Measurements from ENCODE around the gene AMY2A.
"Not testable (repeated sequence)": the region's sequence is repeated elsewhere in the genome, so short reads cannot be mapped to it uniquely, and the experiment has no call there.

The AMY2A gene

DNA sequence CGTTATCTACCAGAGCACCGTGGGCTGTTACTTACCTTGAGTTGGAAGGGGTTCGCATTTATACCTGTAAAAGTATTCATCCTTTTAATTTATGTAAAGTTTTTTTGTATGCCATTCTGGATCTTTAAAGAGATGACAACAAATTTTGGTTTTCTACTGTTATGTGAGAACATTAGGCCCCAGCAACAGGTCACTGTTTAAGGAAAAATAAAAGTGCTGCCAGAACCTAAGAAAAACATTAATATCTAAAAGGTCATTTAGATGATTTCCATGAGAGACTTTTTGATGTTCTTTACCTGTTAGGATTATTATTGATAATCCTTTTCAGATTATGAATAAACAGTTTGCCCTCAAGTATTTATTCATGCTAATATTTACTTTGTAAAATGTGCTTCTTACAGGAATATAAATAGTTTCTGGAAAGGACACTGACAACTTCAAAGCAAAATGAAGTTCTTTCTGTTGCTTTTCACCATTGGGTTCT, at the start of gene AMY2A:
Gene AMY2A, plus strand, starts transcription at position 434 of the 484 bp plus-strand sequence. Its CDS starts 14 bp downstream, at position 448.
- DNase-seq, result not testable (repeated sequence)

DNA sequence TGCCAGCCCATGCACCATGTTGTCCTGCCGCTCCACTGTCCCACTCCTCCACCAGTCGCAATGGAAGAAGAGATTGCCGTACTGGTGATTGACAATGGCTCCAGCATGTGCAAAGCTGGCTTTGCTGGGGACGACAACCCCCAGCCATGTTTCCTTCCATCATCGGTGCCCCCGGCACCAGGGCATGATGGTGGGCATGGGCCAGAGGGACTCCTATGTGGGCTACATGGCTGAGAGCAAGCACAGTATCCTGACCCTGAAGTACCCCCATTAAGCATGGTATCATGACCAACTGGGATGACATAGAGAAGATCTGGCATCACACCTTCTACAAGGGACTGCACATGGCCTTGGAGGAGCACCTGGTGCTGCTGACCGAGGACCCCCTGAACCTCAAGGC, 47.7 kb upstream of the AMY2A start:
- no peak for DNase-seq

GRCh38 chr1:103571289-103571688, 45.9 kb upstream of the AMY2A start, which contains the start of gene AMY2B:
TSS of gene AMY2B (plus strand) at chr1:103571589. CDS start at chr1:103571603, 14 bp downstream.
- not testable (repeated sequence) for DNase-seq

- no peak for DNase-seq
These were observed 41.2 kb upstream of the AMY2A start for GRCh38 chr1:103576065-103576464.

DNA sequence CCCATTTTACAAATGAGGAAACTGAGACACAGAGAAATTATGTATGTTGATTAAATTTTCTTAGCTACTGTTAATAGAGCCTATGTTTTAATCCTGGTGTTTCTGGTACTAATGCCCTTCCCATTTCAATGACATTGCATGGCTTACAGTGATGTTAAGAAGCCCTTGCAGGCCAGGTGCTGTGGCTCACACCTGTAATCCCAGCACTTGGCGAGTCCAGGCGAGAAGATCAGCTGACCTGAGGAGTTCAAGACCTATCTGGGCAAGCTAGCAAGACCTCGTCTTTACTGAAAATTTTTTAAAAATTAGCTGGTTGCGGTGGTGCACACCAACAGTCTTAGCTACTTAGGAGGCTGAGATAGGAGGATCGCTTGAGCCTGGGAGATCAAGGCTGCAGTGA, 40.4 kb upstream of the AMY2A start:
- DNase-seq, result not testable (repeated sequence)

DNA sequence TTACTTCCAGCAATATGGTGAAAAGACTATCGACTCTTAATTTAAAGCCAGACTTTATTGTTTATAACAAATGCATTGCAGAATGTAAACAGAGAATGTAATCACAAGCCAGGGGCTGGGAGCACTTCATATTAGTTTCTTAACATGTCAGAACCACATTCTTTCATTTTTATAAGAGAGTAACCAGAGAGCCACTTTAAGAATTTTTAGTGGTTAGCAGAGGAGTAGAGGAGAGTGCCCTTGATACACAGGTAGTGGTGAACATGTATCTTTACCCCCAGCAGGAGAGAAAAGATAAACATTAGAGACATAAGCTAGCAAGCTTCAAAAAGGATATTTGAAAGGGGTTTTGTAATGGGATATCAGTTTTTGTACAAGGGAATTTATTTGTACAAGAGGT, 34.8 kb upstream of the AMY2A start:
- DNase-seq, result no peak

DNA sequence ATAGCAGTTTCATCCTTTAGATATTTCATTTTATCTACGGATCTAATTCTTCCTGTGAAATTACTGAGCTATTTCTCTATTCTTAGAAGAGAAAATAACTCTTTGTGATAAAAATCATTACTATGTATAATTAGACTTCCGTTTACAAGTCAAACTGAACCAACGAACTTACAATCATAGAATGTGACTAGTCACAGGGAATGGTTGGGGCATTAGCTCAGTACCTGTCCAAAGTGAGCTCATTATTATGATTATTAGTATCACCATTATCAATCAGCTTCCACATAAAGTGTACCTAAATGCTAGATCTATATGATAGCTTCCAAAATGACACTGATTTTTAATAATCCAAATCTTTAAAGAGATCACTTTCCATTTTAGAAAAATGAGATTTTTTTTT, 33.3 kb upstream of the AMY2A start:
- DNase-seq, result no peak

DNA sequence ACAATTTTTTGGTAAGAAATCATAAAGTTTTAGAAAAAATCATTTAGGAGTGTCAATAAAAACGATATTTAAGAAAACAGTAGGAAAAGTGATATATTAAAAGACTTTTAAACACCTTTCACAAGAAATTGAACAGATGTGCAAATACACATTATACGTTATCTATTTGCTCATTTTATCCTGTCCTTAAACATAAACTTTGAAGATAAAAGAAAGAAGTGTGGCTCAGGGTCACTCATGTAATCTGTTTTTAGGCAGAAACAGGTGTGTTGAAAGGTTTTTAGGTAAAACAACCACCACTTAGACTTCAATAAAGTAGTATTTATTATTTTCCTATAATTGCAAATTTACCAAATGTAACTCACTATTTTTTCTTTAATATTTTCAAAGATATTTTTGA, 32.7 kb upstream of the AMY2A start:
- no peak for DNase-seq

DNA sequence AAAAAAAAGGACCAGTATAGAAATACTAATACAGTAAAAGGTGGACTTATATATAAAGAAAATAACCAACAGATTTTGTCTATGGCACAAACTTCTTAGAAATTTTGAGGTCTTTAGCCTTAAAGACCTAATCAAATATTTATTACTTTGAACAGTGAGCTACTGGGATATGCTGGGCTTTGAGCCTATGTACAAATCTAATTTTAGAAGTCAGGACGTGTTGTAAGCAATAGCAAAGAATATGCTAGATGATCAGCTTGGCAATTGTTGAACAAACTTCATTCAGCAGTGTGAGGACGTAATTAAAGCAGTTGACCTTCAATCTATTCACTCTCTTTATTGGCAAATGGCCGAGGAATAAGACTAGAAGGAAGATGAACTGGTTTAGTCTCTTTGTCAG, 14.5 kb upstream of the AMY2A start:
- DNase-seq, result not testable (repeated sequence)

DNA sequence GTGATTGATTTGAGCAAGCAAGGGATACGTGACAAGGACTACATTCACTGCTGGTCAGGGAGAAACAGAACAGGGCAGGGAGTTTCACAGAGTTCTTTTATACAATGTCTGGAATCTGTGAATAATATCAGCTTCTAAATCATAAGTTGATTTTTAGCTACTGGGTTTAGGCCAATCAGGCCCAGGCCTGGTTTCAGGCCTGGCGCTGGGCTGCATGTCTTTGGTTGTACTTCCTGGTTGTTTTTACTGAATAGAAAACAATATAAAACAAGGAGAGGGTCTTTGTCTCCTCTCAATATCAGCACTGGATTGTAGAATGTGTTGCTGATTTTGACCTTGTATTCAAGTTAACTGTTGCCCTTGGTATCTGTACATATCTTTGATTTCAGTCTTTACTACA, 865 bp upstream of the AMY2A start:
- DNase-seq, result no peak

- not testable (repeated sequence) for DNase-seq
These were observed 10.2 kb downstream of the AMY2A start for GRCh38 chr1:103627436-103627835.

GRCh38 chr1:103641194-103641593, 24.0 kb downstream of the AMY2A start:
- not testable (repeated sequence) for DNase-seq

DNA sequence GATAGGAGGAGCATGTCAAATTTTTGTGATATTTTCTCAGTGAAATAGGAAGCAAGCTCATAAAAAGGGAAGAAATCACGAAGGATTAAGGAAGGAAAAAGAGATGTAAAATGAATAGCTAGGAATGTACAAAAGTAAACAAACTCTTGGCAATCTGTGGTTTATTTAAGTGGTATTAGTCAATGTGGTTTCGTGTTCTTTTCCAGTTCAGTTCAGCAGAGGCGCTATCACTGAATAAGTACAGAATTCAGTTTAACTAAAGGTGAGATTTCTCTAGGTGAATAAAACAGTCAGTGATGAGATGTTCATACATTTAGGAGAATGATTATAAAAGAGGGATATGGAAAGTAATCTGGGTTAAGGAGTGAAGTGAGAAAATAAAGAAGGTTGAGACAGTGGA, 26.7 kb downstream of the AMY2A start:
- not testable (repeated sequence) for DNase-seq

DNA sequence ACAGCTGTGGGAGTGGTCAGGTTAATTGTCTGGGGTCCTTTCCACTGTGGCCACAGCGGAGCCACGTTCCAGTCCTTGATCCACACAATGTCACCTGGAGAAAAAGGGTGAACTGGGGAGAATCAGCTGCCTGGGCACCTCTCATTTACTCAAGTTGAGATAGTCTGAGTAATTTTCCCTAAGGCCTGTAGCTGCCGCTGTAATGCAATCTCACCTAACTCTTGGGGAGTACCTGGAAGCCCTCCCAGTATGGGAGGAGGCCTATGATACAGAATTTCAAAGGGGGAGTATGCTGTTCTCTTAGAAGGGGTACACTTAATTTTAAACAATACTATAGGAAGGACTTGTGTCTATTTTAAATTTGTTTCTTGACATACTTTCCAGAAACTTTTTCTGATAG, 33.1 kb downstream of the AMY2A start:
- not testable (repeated sequence) for DNase-seq

GRCh38 chr1:103650889-103651288, 33.7 kb downstream of the AMY2A start:
- DNase-seq, result not testable (repeated sequence)

DNA sequence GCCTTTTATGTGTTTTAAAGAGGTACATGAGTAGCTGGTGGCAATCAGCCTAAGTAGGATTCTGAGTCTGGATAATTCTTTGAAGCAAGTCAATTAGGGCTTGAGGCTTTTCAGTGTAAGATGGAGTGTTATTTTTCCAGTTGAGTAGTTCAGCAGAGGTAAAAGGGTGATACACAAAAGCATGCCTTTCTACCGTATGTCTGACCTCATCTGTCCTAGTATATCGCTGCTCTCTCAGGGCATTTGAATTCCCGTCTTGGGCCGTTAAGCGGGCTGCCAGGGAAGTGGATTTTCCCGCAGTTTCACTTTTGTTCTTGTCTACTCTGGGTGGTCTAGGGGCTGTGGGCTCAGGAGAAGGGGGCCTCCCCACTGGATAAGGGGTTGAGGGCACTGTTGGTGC, 36.9 kb downstream of the AMY2A start:
- DNase-seq, result not testable (repeated sequence)

DNA sequence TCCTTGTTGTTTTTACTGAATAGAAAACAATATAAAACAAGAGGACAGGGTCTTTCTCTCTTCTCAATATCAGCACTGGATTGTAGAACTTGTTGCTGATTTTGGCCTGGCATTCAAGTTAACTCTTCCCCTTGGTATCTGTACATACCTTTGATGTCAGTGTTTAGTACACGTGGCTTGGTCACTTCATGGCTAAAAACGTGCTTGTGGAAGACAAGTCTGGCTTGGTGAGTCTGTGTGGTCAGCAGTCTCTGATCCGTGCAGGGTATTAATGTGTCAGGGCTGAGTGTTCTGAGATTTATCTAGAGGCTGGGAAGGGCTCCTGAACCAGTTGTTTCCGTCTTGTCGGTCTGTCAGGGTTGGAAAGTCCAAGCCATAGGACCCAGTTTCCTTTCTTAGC, 38.2 kb downstream of the AMY2A start, which contains the start of gene AMY1A:
Gene AMY1A, plus strand, starts transcription at position 301 of the 400 bp plus-strand sequence. CDS start 571 bp downstream, outside the sequence.
- not testable (repeated sequence) for DNase-seq

All from NK-92 treated with Interleukin-12 subunit alpha and Interleukin-12 subunit beta, amount 100 ng/mL, for 24 hours (cell line).